NCI-H187 (cell line): ENCODE measurements around the gene GNPTG.

Source experiments
- DNase-seq, 2 experiments: peaks; one replicate each; lab custom pipeline; 2025; lab: John Stamatoyannopoulos, UW

Gene GNPTG

DNA sequence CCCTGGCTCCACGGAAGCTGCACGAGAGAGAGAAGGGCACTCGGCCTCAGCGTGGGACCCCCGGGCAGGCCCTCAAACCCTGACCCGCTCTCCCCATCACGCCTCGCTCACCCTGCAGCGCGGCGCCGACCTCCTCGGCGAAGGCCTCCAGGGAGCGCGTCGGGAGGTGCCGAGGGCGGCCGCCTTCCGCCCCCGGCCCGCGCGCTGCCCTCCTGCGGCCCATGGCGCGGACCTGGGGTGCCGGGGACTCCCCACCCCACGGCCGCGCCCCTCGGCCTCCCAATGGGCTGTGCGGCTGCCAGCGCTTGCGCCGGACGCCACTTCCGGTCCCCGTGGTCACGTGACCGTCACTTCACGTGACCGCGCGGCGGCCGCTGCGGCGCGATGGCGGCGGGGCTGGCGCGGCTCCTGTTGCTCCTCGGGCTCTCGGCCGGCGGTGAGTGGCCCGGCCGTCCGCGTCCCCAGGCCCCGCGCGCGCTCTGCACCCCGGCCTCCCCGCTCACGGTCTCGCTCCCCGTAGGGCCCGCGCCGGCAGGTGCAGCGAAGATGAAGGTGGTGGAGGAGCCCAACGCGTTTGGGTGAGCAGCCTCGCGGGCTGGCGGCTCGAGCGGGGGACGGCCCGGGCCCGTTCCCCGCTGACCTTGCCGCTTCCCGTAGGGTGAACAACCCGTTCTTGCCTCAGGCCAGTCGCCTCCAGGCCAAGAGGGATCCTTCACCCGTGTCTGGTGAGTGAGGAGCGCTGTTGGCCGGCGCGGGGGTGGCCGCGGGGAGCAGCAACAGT is at the start of gene GNPTG, which contains the start of gene TSR3:
GNPTG (plus strand) TSS at position 350 of the 781 bp plus-strand sequence; CDS start at position 385, 35 bp downstream.
TSR3 (minus strand) TSS at position 297 of the 781 bp plus-strand sequence; CDS start at position 223, 74 bp downstream.
- peak; percentile 41 to 91 for DNase-seq

DNA sequence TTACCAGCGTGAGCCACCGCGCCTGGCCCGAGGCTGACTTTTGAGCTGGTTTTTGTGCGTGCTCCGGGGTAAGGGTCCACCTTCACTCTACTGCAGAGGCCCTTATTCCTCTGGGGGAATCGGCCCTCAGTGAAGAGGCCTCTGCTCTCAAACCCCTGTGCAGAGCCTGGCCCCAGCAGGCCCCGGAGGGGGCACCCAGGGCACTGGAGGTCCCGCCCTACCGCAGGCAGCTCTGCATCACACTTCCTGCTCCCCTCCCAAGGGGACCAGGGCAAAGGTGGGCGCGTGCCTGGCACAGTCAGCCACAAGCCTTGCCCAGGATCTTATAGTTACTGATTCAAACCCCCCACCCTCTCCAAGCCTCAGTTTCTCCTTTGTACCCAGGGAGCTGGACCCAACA is 45.9 kb upstream of the GNPTG start:
- no peak for DNase-seq

DNA sequence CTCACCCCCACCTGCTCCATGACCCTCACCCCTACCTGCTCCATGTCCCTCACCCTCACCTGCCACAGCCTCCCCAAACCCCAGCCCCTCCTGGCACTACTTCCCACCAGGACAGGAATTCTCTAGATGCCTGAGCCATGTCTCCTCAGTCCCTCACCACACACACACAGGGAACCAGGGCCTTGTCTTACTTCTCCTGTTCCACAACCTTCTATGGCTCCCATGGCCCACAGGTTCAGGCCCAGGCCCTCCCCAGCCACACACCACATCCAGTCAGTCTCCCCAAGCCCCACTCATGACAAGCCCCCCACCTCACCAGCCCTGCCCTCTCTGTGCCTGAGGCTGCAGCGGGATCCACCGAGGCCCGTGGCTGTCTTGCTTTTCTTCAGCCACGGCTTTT is 45.4 kb upstream of the GNPTG start:
- DNase-seq, result no peak

DNA sequence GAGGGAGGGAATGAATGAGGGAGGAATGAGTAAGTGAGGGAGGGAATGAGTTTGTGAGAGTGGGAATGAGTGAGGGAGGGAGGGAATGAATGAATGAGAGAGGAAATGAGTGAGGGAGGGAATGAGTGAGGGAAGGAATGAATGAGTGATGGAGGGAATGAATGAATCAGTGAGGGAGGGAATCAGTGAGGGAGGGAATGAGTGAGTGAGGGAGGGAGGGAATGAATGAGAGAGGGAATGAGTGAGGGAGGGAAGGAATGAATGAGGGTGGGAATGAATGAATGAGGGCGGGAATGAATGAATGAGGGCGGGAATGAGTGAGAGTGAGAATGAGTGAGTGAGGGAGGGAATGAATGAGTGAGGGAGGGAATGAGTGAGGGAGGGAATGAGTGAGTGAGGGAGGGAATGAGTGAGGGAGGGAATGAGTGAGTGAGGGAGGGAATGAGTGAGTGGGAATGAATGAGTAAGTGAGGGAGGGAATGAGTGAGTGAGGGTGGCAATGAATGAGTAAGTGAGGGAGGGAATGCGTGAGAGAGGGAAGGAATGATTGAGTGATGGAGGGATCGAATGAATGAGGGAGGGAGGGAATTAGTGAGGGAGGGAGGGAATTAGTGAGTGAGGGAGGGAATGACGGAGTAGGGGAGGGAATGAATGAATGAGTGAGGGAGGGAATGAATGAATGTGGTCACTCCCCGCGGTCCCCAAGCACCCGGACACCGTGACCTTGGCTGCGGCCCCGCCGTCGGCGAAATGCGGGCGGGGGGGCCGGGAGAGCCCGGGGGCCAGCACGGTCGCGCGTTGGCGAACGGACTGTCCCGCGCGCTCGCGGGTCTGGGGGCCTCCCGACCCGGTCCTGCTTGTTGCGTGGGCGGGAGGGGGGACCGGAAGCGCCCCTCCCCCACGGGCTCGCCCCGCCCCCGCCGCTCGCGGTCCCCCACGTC is 43.4 kb upstream of the GNPTG start:
- DNase-seq, result no peak

DNA sequence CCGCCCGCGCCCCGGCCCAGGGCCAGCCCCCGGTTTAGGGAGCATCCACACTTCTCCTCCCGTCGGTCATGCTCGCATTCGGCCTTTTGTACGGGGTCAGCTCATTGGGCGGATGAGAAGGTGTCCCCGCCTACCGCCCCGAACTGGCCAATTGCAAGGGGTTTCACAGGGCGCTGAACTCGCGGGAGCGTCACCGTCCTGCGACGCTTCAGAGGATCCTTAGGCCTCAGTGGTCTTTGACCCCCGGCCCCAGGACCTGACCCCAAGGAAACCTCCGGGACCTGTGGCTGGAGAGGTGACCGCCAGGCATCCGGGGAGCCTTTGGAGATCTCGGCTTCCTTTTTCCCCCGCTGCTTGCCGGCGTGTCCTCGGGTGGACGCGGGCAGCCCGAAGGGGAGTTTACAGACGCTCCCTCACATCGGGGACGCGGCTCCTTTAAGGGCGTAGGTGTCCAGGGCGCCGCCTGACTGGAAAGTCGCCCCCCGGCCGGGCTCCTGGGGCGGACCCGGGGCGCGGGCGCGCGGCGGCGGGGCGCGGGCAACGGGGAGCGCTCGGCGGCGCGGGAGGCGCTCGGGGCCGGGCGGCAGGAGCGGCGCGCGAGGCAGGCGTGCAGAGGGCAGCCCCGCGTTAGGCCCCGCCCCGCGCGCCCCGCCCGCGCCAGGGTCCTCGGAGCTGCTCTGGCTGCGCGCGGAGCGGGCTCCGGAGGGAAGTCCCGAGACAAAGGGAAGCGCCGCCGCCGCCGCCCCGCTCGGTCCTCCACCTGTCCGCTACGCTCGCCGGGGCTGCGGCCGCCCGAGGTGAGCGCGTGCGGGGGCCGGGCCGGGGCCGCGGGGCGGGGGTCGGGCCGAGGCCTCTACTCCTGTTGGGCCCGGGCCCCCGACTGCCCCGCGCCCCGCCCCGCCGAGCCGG is 42.5 kb upstream of the GNPTG start, which contains the start of gene UBE2I:
UBE2I (plus strand) TSS at position 660 of the 909 bp plus-strand sequence. CDS start 4,395 bp downstream, outside the sequence.
- peak; percentile 99 for DNase-seq

DNA sequence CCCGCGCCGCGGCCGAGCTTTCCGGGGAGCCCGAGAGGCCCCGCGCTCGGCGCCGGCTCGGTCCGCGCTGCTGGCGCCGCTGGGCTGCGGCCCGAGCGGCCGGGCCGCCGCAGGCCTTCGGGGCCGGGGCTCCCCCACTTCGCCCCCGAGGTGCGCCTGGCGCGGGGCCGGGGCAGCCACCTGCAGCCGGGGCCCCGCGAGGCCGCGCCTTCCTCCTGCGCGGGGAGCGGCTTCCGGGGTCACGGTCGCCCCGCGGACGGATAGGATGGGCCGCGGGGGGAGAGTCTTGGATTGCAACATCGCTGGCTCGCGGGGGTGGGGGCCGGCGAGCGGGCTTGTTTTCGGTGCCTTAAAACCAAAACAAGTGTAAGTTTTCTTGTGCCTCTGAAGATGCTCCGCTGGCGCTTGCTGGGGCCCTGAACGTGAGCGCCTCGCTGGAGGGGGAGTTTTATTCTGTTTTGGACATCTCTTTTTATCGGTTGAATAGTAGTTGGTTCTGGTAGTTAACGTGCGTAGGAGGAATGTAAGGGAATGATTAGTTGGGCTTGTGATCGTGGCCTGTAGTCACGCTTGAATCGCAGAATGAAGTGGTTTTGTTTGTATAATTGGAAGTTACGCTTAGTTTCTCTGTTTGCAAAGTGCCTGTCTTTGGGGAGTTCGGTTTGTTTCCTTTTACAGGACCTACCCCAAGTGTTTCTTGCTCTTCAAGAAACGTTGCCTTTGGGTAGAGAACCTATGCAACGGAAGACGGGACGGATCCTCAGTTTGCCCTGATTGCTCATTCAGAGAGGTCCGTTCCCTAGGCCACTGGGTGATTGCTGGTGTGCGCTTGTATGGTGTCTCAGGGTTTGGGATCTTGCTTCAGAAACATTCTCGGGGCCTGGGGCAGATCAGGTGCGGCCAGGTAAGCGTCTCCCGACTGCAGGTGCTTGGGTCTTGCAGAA is 41.6 kb upstream of the GNPTG start:
- DNase-seq, result no peak

DNA sequence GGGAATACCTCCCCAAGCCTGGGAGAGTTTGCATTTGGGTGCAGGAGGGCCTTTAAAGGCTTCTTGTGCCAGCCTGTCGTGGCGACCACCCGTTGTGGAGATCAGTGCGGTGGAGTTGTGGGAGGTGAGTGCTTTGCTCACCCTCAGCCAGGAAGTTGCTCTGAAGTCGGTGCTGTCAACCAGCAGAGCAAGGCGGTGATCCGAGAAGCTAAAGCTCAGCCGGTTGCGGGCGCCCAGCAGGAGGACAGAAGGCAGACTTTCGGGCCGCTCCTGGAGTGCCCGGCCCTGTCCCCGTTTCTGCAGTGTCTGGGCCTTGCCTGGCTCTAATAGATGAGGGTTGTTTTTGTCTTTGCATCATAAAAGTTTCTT is 40.9 kb upstream of the GNPTG start:
- no peak for DNase-seq

DNA sequence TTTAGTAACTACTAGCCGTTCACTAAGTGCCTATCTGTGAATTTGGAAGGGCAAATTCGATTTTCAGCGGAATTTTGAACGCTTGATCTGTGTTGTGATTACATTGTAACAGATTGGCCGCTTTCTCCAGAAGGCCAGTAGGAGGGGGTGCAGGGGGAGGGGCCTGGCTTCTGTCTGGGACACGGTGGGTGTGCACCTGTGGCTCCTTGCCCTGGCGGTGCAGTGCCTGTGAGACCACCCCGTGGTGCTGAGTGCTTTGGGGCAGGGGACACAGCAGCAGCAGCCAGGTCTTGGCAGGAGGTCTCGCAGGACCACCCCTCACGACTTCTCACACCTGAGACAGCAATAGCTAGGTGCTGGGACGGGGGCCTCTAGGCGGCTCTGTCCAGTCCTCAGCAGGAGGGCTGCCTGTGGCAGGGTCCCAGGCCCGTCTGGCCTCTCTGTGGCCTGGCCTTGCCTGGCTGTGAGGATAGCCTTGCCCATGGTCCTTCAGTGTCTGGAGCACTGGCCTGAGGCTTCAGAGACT is 40.5 kb upstream of the GNPTG start:
- no peak for DNase-seq

DNA sequence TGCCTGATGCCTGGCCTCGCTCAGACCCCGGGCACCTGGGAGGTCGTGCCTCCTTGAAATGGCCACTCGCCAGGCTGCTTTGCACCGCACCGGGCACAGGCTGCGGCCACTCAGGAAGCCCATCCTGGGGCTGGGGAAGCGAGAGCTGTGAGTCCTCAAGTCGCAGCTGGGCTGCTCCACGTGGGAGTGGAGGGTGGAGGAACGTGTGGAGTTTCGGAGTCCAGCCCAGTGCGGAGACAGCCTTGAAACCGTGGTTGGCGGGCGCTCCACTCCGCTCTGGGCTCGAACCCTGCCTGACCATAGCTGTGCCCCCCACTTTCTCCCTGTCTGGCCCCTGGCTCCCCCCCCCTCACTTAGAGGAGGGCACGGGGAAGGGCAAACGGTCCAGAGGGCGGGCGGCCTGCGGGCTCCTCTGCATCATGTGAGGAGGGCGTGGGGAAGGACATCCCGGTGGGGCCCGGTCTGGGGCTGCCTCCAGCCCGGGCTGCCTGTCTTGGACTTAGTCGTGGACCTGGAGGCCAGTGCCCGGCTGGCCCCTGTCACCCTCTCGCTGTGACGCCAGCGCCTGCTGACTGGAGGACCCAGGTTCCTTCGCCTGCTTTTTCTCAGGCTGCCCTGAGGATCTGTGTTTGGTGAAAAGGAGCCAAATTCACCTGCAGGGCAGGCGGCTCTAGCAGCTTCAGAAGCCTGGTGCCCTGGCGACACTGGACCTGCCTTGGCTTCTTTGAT is 39.8 kb upstream of the GNPTG start:
- no peak for DNase-seq

DNA sequence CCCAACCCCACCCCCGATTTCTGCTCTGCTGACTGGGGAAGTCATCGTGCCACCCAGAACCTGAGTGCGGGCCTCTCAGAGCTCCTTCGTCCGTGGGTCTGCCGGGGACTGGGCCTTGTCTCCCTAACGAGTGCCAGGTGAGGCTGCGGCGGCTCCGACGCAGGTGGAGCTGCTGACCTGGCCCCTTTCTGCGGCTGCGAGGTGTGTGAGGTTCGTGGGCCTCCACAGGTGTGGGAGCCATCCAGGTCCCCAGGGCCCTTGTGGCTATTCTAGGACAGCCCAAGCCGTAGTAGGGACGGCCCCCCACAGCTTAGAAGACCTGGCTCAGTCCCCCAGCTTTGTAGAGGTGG is 39.3 kb upstream of the GNPTG start:
- DNase-seq, result no peak

DNA sequence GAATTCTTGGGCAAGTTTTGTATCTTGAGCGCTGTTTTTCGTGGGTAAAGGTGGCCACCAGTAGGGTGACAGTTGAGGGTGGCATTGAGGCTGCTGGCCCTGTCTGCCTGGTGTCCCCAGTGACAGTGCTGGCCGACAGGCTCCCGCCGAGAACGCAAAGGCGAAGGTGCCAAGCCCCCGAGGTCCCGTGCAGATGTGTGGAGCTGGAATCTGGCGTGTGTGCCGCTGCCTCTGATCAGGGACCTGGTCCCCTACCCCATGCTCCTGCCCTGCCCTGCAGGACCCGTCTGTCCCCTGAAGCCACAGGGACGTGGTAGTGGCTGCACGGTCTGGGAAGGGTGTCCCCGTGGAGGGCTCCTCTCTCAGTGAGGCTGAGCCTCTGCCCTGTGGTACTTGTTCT is 38.8 kb upstream of the GNPTG start:
- no peak for DNase-seq

DNA sequence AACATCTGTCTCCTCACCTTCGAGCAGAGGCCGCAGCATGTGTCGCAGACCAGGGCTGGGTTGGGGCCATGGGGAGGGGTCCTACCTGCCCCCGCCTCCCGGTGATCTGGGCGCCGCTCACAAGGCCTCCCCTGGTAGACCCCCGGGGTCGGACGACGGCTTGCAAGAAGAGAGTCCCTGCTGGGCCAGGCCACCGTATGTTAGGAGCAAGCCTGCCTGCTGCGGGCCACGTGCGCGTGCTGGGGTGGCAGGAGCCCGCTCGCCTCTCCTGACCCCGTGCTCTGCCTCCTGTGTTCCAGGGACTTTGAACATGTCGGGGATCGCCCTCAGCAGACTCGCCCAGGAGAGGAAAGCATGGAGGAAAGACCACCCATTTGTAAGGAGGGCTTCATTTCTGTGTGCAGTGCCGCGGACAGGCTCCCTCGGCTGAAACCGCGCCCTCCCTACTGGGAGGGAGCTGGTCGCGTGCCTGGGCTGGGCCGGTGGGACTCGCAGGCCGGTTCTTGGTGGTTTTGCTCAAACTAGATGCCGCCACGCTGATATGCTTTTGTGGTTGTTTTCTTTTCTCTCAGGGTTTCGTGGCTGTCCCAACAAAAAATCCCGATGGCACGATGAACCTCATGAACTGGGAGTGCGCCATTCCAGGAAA is 37.9 kb upstream of the GNPTG start:
- no peak for DNase-seq

DNA sequence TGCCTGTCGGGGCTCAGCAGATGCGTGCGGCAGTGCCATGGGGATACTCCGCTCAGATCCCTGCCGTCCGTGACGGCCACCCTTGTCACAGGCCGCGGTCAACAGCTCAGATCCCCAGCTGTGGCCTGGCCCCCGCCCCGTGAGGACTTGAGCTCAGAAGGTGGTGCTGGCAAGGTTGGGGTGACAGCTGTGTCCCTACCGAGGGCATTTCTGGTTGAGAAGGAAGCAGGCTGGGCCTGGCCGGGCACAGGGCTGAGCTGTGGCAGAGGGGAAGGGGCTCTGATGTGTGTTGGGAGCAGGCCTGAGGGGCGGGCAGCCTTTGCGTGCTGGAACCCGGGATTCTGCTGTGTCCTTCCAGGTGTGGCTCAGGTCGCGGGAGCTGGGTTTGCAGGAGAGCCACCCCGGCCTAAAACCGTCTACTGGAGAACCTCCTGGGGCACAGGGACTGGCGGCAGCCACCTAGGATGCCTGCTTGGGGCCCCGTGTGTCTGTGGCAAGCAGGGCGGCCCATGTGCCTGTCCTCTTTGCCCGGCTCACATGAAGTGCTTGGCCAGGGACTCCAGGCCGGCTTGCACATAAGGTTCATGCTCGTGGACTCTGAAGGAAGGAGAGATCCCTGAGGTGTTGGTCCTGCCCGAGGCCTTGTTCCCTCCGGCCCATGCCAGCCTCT is 37.2 kb upstream of the GNPTG start:
- DNase-seq, result no peak

DNA sequence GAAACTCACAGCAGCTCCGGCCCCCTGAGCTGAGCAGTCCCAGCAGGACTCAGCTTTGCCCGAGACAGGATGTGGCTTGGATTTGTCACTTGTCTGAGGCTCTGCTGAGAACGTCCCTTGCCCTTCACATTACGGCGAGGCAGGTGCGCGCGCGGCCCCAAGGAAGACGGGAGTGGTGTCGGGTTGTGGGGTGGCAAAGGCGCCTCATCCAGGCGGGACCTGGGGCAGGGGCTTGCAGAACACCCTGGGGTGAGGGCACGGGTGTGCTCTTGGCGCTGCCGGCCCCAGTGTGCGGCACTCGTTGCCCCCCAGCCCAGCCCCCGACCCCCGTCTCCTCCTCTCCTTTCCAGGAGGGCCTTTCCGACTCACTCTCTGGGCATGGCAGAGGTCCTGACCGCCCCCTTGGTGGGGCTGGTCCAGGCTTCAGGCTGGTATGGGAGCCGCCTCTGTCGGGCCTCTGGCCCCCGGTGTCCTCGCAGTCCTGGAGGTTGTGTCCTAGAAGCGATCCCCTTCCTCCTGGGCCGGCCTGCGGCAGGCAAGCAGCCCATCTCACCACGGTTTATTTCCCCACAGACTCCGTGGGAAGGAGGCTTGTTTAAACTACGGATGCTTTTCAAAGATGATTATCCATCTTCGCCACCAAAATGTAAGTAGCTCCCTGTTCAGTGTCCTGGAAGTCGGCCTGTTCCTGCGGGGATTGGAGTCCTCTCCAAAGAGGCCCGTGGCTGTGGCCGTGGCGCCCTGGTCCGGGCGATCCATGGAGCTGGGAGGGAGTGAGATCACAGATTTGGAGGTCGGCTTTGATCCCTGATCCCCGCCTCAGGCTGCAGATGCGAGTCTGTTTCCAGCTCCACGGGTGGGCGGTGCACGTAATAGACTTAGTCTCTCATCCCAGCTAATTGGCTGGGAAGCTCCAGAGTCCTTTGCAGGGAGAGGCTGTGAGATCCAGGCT is 36.4 kb upstream of the GNPTG start:
- DNase-seq, result no peak

DNA sequence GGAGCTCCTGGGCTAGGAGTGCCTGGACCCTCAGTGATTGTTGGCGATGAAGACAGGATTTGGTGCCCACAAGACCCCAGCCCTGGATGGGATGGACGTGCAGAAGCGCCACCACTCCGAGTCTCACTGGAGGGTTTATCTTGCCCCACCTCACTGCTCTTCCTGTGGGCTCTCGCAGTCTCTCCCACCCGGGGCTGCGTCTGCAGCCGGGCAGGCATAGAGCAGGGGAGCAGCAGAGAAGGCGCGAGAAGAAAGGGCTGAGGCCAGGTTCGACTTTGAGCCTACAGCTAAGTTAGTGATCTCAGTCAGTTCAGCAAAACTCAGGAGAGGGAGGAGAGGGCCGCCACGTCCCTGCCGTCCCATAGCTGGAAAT is 35.7 kb upstream of the GNPTG start:
- DNase-seq, result no peak

DNA sequence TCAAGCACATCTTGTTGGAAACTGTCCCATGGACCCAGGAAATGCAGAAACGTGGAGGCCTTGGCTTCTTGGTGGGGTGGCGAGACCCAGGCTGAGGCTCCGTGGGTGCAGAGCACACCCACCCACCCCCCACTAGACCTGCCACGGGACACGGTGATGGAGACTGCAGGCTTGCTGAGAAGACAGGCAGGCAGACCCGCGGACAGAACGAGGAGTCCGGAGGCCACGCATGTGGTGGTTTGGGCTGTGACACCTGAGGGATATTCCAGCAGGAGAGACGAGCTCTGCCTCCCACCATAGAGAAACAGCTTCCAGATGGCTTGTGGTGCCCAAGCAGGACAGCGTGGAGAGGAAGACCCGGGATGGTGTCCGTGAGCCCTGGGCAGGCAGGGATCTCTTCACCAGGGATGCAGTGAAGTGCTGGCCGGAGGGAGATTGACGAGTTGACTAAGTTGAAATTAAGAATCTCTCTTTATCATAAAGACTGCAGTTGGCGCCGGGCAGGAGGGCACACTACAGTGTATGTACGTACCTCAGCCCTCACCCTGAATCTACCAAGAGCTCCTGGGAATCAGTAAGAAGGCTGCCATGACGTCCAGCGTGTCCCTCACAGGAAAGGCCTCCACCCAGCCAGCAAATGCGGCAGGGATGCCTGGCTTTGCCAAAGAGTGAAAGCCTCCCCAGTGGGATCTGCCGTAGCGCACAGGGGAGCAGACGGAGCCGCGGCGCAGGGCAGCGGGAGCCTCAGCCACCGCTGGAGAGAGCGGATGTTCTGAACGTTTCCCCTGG is 34.1 kb upstream of the GNPTG start:
- no peak for DNase-seq

DNA sequence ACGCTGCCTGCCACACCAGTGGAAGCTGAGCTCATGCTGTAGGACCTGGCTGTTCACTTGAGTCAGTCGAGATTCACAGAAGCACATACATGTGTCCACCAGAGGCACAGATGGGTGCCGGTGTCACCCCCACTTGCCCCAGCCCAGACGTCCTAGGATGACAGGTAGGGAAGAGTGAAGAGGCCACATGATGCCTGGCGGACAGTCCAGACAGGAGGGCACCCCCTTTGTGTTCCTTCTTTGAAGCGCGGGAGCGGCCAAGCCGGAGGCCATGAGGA is 33.5 kb upstream of the GNPTG start:
- no peak for DNase-seq
